DND-41 (cell line): ENCODE data around the gene KCNH2.

ENCODE experiments used
- ATAC-seq: fragments of 200-7000 bp; cut with Tn5 transposase; 3 replicates; pipeline ENCODE4 v1.9.1; 2021; ENCODE audit warnings: low read depth; ENCODE audit not compliant: insufficient read depth
- DNase-seq: peaks from one replicate; pipeline ENCODE4 v3.0.0-alpha.2; 2020
- H2AFZ ChIP-seq: 2 replicates; pipeline ENCODE4 v1.6.0; 2012; ENCODE audit warnings: low read depth, low read length
- H3K27ac ChIP-seq: 2 replicates; pipeline ENCODE4 v1.5.1; 2012; ENCODE audit warnings: low read length, inconsistent platforms
- H3K27me3 ChIP-seq: fragments of 200-600 bp; sonication (generic); 2 replicates; pipeline ENCODE4 v1.6.0; 2012; ENCODE audit warnings: low read length, mild to moderate bottlenecking, inconsistent platforms; ENCODE audit not compliant: insufficient read depth, poor library complexity
- H3K36me3 ChIP-seq: 2 replicates; pipeline ENCODE4 v1.5.1; 2012; ENCODE audit warnings: low read length, inconsistent platforms; ENCODE audit not compliant: insufficient read depth
- H3K4me1 ChIP-seq: 2 replicates; pipeline ENCODE4 v1.5.1; 2012; ENCODE audit warnings: mild to moderate bottlenecking, low read length; ENCODE audit not compliant: insufficient read depth
- H3K4me2 ChIP-seq: 2 replicates; pipeline ENCODE4 v1.6.0; 2012; ENCODE audit warnings: mild to moderate bottlenecking, moderate library complexity, low read length, inconsistent platforms; ENCODE audit not compliant: insufficient read depth
- H3K4me3 ChIP-seq, 2 experiments: fragments of 200-600 bp in 1 of 2; shearing (Covaris generic) in 1 of 2; 2 replicates each; pipeline ENCODE4 v1.5.1; 2012 to 2016; ENCODE audit warnings: inconsistent platforms in 2 of 2, low read length in 2 of 2, mild to moderate bottlenecking in 2 of 2, low read depth in 1 of 2, moderate library complexity in 1 of 2
- H3K79me2 ChIP-seq: 2 replicates; pipeline ENCODE4 v1.6.0; 2012; ENCODE audit warnings: low read length, inconsistent platforms; ENCODE audit not compliant: insufficient read depth
- H3K9ac ChIP-seq: 2 replicates; pipeline ENCODE4 v1.6.0; 2012; ENCODE audit warnings: low read depth, mild to moderate bottlenecking, inconsistent platforms, low read length, moderate library complexity
- H3K9me3 ChIP-seq: 2 replicates; pipeline ENCODE4 v1.5.1; 2012; ENCODE audit warnings: low read length, moderate library complexity, mild to moderate bottlenecking, inconsistent platforms; ENCODE audit not compliant: insufficient read depth, severe bottlenecking
- H4K20me1 ChIP-seq: 2 replicates; pipeline ENCODE4 v1.6.0; 2012; ENCODE audit warnings: low read length; ENCODE audit not compliant: insufficient read depth
- EZH2 ChIP-seq: IDR thresholded peaks from 3 replicates; pipeline ENCODE4 v1.6.1; 2012; ENCODE audit warnings: borderline replicate concordance, low read depth, mild to moderate bottlenecking, moderate library complexity, low read length, inconsistent platforms; ENCODE audit not compliant: severe bottlenecking
- TF ChIP-seq, protein P1 (sequence below): IDR thresholded peaks from 2 replicates; pipeline ENCODE4 v1.5.1; 2012; ENCODE audit warnings: borderline replicate concordance, low read length, moderate library complexity, mild to moderate bottlenecking; ENCODE audit not compliant: poor library complexity, severe bottlenecking; ENCODE audit errors: extremely low read depth

KCNH2 gene

DNA sequence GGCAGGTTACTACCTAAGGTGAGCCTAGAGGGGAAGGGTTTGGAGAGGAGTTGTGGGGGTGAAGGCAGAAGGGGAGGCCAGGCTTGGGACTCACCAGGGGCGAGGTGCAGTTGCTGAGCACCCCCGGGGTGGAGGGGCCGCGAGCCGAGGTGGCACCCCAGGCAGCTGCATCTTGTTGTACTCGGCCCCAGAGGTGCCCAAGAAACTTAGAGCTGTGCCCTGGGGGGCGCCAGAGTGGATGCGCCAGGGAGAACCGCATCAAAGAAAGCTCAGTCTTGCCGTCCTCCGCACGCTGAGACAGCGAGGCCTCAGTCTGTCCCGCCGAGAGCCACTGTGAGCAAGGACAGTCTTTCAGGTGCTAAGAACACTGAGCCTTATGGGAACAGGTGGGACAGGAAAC, 38.8 kb upstream of the KCNH2 start:
- no peaks in the 10 kb centered on the region for H3K36me3 ChIP-seq
- DNase-seq (peak; percentile 37), ATAC-seq (no peak)
- no peak overlapping the region for H3K9ac ChIP-seq
- peaks cover 3% of the 10 kb centered on the region for H3K27me3 ChIP-seq
- H3K4me2 ChIP-seq: peak overlapping the region; percentile 86
- H2AFZ ChIP-seq: no peak overlapping the region
- no peak for TF ChIP-seq EZH2
- TF ChIP-seq, protein P1, sequence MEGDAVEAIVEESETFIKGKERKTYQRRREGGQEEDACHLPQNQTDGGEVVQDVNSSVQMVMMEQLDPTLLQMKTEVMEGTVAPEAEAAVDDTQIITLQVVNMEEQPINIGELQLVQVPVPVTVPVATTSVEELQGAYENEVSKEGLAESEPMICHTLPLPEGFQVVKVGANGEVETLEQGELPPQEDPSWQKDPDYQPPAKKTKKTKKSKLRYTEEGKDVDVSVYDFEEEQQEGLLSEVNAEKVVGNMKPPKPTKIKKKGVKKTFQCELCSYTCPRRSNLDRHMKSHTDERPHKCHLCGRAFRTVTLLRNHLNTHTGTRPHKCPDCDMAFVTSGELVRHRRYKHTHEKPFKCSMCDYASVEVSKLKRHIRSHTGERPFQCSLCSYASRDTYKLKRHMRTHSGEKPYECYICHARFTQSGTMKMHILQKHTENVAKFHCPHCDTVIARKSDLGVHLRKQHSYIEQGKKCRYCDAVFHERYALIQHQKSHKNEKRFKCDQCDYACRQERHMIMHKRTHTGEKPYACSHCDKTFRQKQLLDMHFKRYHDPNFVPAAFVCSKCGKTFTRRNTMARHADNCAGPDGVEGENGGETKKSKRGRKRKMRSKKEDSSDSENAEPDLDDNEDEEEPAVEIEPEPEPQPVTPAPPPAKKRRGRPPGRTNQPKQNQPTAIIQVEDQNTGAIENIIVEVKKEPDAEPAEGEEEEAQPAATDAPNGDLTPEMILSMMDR: no peak
- H4K20me1 ChIP-seq: no peaks in the 10 kb centered on the region
- no peaks in the 10 kb centered on the region for H3K9me3 ChIP-seq
- no peak overlapping the region for H3K27ac ChIP-seq
- no peaks in the 10 kb centered on the region for H3K79me2 ChIP-seq
- H3K4me1 ChIP-seq: peaks cover 17% of the 10 kb centered on the region
- H3K4me3 ChIP-seq: 0 out of 4 replicates have a peak overlapping the region, but pooled peaks of 1 of the 2 experiments have one; percentile 57

- Histone ChIP-seq H3K9me3 (no peaks in the 10 kb centered on the region), H3K79me2 (no peaks in the 10 kb centered on the region), H3K9ac (no peak overlapping the region), H3K27ac (no peak overlapping the region), H2AFZ (no peak overlapping the region), H3K4me2 (no peak overlapping the region), H3K36me3 (no peaks in the 10 kb centered on the region), H3K27me3 (peaks cover 3% of the 10 kb centered on the region), H3K4me3 (no peak overlapping the region), H4K20me1 (no peaks in the 10 kb centered on the region), H3K4me1 (peaks cover 17% of the 10 kb centered on the region)
- ATAC-seq (no peak), DNase-seq (no peak)
- TF ChIP-seq EZH2: no peak
- TF ChIP-seq, protein P1: no peak
Observed at GRCh38 chr7:151016505-151016904, 38.4 kb upstream of the KCNH2 start.

DNA sequence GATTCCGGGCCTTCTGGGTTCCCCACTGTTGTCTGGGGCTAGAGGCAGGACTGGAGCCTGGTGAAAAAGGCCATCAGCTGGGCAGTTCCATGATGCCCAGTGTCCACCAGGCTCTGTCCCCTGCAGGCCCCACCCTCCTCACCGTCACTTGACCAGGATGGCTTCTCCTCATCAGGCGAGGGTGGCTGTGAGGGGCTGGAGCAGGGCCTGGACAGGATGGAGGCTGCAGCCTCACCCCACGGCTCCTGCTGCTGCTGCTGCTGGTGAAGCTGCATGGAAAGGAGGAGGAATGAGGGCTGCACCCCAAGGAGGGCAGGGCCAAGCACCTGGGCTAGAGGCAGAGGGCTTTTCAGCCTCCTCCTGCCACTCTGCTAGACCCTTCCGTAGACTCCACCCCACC, 37.8 kb upstream of the KCNH2 start:
- Histone ChIP-seq H3K4me3 (no peak overlapping the region), H3K27ac (no peak overlapping the region), H2AFZ (no peak overlapping the region), H3K9me3 (no peaks in the 10 kb centered on the region), H3K27me3 (peaks cover 1% of the 10 kb centered on the region), H3K36me3 (no peaks in the 10 kb centered on the region), H4K20me1 (no peaks in the 10 kb centered on the region), H3K79me2 (no peaks in the 10 kb centered on the region), H3K9ac (no peak overlapping the region), H3K4me1 (peaks cover 17% of the 10 kb centered on the region), H3K4me2 (no peak overlapping the region)
- TF ChIP-seq, protein P1: no peak
- no peak for TF ChIP-seq EZH2
- ATAC-seq (no peak), DNase-seq (no peak)

DNA sequence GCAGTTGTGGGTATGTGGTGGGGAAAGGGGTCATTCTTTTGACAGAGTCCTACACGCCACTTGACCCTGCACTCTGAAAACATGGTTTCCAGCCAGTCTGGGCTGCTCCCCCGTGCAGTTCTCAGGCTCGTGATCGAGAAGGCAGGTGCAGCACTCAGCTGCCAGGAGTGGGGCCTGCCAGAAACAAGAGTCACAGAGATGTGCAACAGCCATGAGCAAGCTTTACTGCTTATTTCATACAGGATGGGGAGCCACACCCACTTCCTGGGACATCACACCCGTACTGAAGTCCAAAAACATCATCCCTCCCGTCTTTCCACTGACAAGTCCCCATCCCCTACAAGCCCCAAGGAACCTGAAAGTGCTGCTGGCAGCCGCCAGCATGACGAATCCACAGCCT, 36.8 kb upstream of the KCNH2 start:
- Histone ChIP-seq H3K9ac (no peak overlapping the region), H3K4me2 (no peak overlapping the region), H3K27ac (no peak overlapping the region), H3K79me2 (no peaks in the 10 kb centered on the region), H3K9me3 (no peaks in the 10 kb centered on the region), H2AFZ (no peak overlapping the region), H4K20me1 (no peaks in the 10 kb centered on the region), H3K36me3 (no peaks in the 10 kb centered on the region), H3K4me3 (no peak overlapping the region), H3K27me3 (no peaks in the 10 kb centered on the region), H3K4me1 (peaks cover 17% of the 10 kb centered on the region)
- TF ChIP-seq, protein P1: no peak
- TF ChIP-seq EZH2: no peak
- DNase-seq: no peak
- no peak for ATAC-seq
